ENCODE data around the gene CDC42SE2.
A peak's percentile ranks its signal among the peaks of the same experiment; 100 is the strongest.
"Not testable (repeated sequence)": the region's sequence is repeated elsewhere in the genome, so short reads cannot be mapped to it uniquely, and the experiment has no call there.

Gene CDC42SE2

DNA sequence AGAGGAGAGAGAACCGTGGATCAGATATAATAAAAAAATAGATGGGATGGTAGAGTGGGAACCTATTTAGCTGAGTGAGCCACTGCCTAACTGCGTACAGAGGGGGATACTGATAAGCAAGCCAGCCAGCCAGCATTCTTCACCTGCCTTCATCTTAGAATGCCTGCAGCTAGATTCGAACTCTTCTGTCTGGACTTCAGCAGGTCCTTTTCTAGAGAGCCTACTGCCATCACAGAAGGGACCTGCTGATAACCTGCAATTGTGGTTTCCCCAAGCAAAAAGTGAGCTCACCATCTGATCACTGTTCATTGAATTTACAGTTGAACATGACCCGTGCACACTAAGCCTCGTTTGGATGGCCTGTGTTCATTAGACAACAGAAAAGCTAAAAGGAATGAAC, 109.4 kb downstream of the CDC42SE2 start:
- no peak for DNase-seq

DNA sequence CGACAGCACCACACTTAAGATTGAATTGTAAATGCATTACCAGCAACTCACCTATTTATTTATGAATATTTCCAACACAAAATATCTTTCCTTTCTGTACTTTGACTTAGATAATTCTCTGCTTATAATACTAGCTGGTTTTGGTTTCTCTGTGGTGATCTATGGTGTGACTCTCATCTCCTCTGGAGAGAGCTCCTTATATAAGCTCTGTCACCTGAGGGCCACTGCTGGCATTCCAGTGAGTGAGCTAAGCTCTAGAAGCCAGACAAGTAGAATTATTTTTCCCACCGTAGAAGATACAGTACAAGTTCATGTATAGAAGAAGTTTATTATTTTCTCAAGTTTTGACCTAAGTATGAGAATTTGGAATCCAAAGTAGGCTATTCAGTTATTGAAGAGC, 111.5 kb downstream of the CDC42SE2 start:
- DNase-seq: no peak

DNA sequence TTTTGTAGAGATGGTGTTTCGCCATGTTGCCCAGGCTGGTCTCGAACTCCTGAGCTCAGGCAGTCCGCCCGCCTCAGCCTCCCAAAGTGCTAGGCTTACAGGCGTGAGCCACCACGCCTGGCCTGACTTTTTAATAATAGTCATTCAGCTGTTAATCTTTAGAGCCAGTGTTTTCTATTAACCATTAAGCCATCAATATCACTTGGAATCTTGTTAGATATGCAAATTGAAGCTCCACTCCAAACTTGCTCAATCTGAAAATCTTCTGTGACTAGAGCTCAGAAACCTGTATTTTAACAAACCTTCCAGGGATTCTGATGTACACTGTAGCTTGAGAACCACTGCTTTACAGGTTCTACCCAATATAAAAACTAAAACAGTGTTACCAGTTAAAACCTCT, 113.5 kb downstream of the CDC42SE2 start:
- no peak for DNase-seq

DNA sequence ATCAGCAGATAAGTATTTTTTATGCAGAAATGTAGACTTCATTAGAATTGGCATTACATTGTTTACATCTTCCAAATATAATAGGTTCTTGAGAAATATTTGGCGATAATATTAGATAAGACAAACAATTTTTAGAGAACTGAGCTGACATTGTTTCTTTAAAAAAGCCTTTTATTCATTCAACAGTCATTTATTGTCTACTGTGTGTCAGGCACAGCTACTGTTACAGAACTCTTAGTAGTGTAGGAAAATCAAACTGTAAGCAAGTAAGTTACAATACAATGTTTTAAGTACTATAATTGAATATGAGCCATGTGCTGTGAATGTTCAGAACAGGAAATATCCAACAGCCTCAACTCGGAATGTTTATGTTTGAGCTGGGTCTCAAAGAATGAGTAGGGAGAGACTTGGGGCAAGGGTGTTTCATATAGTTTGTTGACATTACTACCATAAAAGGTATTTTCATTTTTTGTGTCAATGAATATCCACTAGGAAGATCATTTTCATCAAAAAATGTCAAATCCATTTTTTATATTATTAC, 114.0 kb downstream of the CDC42SE2 start:
- DNase-seq: no peak

DNA sequence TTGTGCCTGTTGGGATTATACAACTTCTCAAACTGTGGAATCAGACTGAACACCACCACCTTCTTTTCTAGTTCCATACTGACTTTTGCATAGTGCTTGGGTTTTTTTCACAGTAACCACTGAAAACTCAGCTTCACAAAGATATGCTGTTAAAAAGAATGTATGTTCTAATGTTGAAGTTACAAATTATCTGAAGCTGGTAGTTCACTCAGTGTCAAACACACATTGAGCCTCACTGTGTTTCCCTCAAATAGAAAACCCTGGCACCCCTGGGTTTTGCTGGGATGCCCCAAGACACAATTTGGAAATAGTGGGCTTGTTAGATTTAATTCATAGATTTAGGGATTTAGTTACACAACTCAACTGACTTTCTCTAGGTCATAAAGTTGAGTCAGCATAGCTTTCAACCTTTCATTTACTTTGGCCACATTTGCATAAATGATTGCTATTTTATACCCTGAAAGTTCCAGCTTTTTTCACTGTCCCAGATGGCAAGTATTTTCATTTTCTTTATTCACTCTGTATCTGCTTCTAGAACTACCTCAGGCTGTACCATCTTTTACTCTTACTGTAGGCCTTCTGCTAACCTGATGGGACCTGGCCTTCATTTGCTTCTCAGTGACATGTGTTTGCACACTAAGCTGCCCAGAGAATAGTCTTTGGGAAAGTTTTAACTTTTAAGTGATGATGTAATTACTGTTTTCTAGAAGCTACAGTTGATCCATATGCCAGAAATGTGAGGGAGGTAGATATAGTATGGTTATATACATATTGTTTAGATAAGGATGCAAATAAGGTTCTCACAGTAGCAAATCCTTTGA, 115.1 kb downstream of the CDC42SE2 start:
- DNase-seq: no peak

DNA sequence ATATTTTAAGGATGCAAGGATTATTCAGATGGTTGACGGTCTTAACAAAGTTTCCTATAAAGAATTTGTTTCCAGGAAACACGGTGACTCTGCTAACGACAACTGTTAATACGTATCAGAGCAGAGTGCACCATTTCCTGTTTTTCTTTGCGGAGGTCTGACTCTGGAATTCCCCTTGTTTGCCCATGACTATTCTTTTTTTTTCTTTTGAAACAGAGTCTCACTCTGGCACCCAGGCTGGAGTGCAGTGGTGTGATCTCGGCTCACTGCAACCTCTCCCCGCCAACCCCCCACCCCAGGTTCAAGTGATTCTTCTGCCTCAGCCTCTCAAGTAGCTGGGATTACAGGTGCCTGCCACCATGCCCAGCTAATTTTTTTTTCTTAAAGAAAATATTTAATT, 115.9 kb downstream of the CDC42SE2 start:
- DNase-seq: peak in 3 of 4 experiments; percentile 24 to 42 (median 26)

DNA sequence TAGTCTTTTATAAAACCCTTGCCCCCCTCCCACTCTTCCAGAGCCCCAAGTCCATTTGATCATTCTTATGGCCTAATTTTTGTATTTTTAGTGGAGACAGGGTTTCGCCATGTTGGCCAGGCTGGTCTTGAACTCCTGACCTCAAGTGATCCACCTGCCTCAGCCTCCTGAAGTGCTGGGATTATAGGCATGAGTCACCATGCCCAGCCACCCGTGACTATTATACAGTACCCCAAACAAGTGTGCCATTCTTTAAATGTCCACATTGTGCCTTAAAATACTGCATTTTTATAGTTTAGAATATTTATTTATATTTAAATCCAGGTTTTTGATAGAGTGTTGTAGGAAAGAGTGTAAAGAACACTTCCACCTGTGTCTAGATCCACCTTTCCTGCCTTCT, 116.4 kb downstream of the CDC42SE2 start:
- DNase-seq: not testable (repeated sequence)

DNA sequence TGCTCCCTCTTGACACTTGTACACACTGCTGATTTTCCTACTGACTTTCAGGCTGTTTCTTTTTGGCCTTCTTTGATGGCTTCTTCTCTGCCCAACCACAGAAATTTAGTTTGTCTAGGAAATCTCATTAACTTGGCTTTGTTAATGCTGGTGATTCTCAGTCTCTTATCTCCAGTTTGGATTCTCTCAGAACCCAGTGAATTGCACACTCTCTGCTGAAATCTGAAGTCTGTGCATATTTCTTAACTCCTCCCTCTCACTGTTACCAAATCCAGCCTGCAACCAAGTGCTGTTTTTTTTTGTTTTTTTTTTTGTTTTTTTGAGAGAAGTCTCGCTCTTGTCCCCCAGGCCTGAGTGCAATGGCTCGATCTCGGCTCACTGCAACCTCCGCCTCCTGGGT, 117.2 kb downstream of the CDC42SE2 start:
- no peak for DNase-seq

DNA sequence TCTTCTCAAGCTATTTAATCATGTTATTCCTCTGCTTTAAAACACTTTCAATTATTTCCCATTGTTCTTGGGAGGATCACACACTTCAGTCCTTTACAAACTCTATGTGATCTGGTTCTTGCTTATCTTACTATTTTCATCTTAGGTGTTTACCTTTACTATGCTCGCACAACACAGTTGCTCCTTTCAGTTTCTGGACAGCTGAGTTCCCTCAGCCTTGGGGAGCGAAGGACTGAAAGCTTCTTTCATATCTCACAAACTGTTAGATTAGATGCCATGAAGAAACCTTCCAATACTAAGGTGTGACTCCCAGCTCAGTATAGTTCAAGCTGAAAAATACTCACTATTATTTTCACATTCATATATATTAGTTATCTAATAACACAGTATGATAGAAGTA, 117.9 kb downstream of the CDC42SE2 start:
- no peak for DNase-seq

DNA sequence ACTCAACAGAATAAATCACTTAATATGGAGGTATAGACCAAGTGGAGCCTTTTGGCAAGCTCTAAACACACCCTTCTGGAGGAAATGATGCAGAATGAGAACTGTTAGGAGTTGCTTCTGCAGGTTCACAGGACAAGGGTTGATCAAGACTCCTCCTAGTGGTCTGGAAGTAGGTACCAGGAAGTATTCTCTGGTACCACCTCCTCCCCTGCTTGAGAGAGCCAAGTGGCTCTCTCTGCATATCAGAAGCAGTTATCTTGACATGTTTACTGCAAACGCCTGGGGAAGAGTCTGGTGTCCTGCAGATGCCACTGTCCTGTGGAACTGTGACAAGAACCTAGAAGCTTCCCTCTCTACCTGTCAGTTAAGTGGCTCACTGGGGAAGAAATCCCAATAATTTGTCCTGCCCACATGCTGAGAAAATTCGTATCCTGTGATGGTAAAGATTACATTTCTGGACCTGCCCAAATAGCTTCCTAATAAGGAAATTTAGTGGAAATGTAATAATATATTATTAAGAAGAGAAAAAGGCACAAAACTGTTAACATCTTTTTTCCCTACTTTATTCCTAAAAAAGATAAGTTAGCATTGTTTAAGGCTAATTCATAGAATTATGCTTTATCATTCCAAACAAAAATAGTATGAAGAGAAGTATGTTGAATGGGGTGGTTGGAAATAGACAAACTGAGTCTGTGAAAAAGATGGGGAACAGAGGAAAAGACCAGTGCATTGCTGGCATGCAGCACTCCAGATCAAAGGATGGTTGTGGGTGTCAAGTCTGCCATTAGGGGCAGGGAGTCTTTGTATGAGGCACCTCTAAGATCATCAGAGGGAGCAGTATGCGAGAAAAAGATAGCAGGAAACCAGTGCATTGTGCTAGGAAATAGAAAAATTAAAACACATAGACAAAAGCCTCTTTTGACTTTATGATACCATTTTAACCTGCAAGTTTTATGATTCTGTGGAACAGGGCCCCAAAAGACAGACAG, 118.8 kb downstream of the CDC42SE2 start:
- DNase-seq: no peak

DNA sequence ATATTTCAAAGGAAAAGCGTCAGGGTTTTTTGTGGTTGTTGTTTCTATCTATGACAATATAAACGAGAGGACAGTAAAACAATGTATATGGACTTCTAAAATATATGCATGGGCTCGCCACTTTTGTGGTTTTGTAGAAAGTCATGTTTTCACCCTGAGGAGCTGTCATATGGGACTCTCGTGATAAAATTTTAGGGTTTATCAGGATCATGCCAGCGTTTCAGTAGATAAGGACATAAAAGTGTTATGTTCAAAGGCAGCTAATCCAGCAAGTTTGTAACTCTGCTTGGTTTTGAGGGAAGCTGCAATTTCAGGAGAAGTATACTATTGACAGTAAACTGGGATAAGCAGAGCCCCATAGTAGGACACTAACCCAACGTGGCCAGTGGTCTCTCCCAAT, 120.3 kb downstream of the CDC42SE2 start:
- DNase-seq: no peak

DNA sequence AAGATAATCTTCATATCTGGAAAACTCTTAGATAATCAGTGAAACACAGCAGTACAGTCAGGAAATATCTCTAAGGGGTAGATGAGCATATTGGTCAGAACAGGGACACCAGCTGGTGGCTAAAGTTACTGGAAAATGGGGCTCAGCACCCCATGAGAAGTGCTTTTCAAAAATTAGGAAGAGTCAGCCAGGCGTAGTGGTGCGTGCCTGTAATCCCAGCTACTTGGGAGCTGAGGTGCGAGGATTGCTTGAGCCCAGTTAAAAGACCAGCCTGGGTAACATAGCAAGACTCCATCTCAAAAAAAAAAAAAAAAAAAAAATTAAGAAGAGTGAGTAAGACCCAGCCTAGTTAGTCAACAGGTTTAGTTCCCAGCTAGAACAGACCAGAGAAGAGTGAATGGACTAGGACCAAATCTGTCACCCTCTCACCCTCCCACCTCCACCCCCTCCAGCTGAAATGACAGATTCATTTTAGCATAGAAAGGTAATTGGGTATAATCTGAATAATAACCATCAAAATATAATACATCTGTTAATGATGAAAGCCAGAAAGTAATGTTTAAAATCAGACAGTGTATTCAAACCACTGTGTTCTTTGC, 120.9 kb downstream of the CDC42SE2 start:
- DNase-seq: no peak

DNA sequence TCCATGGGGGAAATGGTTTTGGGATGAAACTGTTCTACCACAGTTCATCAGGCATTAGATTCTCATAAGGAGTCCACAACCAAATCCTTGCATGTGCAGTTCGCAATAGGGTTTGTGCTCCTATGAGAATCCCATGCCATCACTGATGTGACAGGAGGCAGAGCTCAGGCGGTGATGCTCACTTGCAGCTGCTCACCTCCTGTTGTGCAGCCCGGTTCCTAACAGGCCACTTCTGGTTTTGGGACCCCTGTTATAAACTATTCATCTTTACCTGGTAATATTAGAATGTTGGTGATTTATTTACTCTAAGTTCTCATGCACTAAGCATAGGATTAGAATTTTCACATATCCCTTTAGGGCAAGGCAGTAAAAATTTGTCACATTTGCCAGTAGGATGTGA, 122.3 kb downstream of the CDC42SE2 start:
- no peak for DNase-seq

DNA sequence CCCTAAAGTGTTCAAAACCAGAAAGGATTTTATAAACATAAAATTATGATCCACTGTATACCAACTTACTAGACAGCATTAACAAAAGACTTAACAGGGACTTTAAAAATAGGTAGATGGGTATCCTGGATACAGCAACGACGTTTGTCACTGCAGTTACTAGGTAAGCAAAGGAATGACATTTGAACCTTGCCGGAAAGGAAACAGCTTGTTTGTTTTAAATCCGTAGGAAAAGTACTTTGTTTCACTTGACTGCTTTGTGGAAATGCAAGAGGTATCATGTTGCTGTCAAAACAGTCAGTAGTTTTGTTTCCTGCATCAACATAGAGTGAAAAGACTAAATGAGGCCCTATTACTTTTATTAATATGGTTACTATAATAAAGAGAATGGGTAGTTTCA, 122.9 kb downstream of the CDC42SE2 start:
- DNase-seq: no peak

DNA sequence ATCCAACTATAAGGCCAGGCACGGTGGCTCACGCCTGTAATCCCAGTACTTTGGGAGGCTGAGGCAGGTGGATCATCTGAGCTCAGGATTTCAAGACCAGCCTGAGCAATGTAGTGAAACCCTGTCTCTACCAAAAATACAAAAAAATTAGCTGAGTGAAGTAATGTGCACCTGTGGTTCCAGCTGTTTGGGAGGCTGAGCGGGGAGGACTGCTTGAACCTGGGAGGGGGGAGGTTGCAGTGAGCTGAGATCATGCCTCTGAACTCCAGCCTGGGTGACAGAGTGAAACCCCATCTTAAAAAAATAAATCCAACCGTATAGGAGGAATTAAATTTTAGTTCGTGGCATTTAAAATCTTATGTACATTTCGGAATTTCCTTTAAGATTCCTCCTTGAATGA, 123.4 kb downstream of the CDC42SE2 start:
- DNase-seq: no peak

DNA sequence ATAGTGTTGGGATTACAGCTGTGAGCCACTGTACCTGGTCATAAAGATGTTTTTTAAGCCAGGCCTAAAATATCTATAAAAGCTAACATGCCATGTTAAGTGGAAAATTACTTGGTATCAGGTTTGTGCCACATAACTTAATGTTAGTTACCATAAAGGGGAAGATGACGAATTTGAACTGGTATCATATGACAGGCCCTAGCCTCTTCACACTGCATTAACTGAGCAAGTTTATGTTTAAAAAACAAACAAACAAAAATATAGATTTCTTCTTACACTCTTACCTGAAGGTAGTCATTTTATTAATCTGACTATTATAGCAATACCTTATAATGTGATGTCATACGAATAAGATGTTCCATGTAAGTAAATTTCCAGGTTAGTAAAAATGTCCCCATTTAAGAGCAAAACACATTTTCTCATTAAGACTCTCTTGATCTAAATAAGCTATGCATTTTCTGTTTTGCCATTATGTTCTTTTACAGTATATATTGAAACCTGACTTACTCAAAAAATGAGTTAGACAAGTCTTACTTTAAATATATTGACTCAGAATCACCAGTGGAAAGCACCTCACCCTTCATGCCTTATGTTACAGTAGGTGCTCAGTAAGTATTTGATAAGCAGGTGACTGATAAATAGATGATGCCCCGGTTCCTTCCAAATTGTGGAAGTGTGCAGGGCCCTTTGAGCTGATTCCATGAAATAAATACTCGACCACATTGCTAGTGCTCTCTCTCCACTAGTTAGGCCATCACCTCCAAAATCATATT, 125.4 kb downstream of the CDC42SE2 start:
- no peak for DNase-seq

DNA sequence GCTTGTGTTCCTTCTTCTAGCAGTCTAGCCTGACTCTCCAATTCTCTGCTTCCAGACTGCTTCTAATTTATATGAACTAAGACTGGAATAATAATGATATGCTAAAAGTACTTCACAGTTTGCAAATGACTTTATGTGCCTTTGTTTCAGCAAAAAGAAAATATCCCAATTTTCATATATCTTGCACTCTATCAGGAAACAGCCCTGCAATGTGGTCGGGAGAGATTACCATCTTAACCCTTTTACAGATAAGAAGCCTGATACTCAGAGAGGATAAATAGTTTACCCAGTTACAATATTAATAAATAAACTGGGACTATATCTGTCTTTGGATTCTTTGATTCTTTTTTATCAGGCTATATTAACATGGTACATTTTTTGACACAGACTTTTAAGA, 126.0 kb downstream of the CDC42SE2 start:
- DNase-seq: no peak

DNA sequence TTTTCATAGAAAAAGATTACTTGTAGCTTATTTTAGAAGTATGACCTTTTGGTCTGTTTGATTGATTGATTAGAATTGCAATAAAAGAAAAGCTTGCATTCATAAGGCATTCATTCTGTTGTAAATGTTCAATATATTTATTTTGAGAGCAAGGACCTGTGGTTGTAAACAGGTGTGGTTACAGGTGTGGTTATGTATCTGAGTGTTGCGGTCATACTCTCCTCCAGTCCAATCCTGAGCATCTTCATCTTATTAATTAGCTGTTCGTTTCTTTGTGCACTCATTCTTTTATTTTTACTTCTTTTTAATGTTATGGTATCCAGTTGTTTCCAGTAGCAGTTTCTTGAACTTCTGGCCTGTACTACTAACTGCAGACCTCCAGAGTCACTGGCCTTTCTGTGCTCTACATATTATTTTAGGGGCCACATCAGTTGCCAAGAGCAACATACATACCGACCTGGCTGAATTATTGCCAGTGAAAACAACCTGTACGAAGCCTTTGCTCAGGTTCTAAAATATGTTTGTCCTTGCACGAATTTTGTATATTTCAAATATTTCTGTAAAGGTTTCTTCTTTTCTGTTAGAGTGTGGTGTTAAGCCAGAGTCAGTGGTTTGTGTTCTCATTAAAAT, 128.7 kb downstream of the CDC42SE2 start:
- no peak for DNase-seq

DNA sequence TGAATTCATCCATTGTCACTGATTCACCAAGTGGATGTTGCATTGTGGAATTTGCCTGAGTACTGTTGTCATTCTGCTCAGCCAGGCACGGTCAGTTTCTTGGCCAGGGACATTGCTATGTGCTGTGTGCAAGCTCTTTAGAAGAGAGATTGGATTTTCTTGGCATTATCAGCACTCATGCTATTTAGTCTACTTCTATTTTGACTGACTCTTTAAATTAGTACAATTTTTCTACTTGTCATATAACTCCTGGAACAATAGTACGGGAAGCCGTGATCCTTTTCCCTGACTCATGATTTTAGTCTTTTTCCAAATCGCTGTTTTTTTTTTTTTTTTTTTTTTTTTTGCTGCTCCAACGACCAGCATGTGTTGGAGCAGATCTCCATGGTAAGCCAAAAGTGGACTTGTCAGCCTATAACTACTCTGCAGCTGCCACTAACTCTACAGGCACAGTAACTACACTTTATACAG, 129.7 kb downstream of the CDC42SE2 start:
- no peak for DNase-seq

DNA sequence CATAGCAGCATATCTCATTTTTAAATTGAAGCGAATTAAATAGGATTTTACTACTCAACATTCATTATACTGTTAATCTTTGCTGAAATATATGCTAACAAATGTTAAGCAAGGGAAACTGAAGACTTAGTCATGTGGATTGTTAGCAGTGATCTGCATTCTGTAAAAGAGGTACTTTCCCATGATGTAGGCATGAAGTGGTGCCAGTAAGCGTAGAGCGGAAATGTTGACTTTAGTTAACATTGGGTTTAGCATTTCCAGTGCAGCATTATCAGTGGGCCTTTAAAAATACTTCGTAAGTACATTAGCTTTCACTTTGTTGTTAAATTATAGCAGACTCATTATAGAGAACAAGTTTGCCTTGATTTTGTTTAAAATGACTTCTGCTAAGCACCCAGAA, 130.3 kb downstream of the CDC42SE2 start:
- DNase-seq: no peak

DNA sequence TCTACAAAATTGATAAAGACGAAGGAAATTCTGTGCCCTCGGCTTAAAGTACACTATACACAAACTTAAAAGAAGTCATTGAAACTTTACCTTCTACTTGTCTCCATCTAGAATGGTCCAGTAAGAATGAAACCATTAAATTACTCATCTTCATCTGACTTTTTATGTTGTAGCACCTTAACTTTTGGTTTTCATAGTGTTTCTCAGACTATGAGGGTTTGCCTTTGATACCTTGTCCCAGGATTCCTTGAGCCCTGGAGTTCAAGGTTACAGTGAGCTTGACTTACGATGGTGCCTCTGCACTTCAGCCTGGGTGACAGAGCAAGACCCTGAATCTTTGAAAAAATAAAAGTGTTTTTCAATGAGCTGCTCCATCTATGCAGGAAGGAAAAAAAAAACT, 132.2 kb downstream of the CDC42SE2 start:
- DNase-seq: no peak

Measured in activated naive CD4-positive, alpha-beta T cell (primary cell).